ENCODE results near the gene C4orf54. TPM values are rescaled to one million over a fixed set of nuclear protein-coding genes. Genes with fewer than 3 reads are reported as not detected.

Gene C4orf54
- 111 TPM for polyA plus RNA-seq (ENCODE audit: insufficient read length)

DNA sequence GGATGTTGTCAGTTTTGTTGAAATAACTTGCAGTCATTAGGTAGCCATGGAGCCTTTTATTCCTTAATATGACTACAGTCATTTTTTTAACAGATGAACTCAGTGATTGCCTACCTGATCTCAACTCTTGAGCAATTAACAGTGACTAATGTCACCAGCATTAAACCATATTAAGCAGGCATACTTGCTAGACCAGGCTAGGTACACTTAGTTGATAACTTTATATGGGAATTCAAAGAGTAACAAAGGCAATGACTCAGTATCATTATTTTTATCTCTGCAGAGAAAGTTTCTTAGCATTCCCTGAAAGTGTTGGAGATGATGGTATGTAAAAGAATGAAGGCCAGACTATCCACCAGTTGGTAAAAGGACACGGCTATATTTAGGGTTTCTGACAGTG, at the start of gene C4orf54:
Gene C4orf54, minus strand, starts transcription at position 31 of the 400 bp plus-strand sequence. CDS start 3,180 bp downstream, outside the sequence.
- DNase-seq (ENCODE audit: low read depth), result no peak

GRCh38 chr4:99705891-99706290, 48.3 kb upstream of the C4orf54 start:
- no peak for DNase-seq (ENCODE audit: low read depth)

DNA sequence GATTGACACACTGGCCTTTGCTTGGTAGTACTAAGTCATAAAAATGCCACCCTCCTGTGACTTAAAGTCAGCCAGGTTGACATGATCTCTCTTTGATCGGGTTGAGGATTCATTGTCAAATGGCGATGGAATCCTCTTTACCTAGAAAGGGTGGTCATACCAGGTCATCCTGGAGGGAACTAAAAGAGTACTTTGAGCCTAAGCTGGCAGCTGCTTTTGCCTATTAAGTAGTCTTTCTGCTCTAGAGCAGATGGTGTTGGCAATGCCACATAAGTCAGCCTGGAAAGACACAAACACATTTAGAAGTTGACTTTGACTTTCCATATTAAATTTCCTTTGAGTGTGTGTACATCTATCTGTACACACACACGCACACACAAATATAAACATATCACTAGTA, 39.2 kb upstream of the C4orf54 start:
- no peak for DNase-seq (ENCODE audit: low read depth)

GRCh38 chr4:99693140-99693539, 35.5 kb upstream of the C4orf54 start:
- no peak for DNase-seq (ENCODE audit: low read depth)

DNA sequence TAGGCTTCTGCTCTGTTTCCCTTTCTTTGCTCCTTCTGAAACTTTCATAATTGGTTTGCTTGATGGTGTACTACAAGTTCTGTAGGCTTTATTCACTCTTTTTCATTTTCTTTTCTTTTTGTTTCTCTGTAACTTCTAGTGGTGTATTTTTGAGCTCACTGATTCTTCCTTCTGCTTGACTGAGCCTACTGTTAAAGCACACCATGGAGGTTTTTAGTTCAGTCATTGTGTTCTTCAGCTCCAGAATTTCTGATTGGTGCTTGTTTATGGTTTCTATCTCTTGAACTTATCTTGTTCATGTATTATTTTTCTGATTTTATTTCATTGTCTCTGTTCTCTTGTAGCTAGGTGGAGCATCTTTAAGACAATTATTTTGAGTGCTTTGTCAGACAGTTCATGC, 33.4 kb upstream of the C4orf54 start:
- DNase-seq (ENCODE audit: low read depth), result no peak

DNA sequence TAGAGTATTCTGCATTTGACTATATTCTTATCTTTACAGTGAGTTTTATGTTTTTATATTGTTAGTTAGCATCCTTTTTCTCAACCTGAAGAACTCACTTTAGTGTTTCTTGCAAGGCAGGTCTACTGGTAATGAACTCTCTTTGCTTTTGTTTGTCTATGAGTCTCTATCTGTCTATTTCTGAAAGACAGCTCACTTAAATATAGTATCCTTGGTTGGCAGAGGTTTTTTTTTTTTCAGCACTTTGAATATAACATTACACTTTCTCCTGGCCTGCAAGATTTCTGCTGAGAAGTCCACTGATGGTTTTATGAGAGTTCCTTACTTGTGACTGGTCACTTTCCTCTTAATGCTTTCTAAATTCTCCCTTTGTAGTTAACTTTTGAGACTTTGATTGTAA, 32.8 kb upstream of the C4orf54 start:
- DNase-seq (ENCODE audit: low read depth), result no peak

- peak; percentile 80 for DNase-seq (ENCODE audit: low read depth)
These were observed 29.5 kb upstream of the C4orf54 start for GRCh38 chr4:99687120-99687519.

- DNase-seq (ENCODE audit: low read depth), result no peak
These were observed 27.6 kb upstream of the C4orf54 start for GRCh38 chr4:99685234-99685633.

DNA sequence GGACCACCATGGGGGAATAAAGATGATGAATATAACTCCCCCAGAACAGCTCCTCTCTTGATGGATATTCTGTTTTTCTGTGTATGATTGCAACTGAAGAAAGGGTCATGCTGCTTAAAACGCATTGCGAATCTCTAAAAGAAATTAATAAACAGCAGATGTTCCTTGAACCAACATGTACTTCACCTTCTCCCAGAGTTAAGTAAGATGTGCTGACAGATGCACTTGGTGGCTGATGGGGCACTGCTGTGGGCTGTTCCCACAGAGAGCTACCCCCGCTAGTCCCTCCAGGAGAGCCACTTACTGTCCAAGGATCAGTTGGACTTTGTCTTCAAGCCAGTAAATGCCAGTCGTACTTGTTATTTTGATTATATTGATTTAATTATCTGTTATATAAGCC, 26.3 kb upstream of the C4orf54 start:
- no peak for DNase-seq (ENCODE audit: low read depth)

DNA sequence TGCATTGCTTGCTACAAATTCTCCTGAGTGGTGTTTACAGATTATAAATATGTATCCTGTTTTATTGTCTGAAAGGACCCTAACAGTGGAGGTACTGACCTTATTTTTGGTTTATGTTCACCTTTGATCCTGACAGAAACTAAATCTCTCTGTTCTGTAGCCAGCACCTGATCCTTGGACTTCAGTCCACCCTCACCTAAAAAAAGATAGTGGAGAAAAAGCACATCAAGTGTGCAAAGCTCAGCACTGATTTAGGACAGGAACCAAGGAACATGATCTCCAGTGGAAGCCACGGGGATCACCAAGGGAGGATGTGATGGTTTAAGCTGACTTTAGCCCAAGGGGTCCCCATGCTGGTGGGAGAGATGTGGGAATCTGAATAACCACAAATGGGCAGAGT, 22.3 kb upstream of the C4orf54 start:
- DNase-seq (ENCODE audit: low read depth), result no peak

DNA sequence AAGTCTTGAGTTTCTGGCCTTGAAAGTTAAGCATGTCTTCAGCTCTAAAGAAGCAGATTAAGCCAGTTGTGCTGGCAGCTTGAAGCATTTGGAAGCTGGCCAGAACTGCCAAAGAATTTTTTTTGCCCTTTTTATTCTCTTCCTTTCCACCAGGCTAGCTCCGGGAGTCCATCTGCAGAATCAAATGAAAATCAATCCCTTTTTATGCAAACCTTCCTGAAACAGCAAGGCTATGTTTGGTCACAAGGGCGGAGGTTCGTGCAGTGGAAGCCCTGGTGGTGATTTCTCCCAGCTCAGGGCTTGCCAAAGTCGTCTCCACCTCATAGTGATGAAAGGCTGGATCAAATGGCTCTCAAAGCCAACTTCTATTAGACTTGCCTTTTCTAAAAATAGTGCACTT, 21.6 kb upstream of the C4orf54 start:
- DNase-seq (ENCODE audit: low read depth), result no peak

DNA sequence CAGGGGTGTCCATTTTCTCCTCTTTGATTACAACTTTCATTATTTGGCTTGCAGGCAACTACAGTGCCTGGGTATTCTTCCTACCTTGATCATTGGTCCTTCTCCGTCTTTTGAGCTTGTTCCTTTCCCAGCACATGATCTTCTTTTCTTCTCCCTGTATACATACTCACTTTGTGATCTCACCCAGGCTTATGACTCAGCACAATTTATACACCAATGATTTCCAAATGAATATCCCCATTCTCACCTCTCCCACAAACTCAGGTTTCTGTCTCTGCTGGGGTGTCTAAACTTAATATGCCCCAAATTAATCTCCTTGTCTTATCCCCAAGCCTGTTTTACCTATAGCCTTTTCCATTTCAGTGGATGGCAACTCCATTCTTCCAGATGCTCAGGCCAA, 19.5 kb upstream of the C4orf54 start:
- DNase-seq (ENCODE audit: low read depth), result no peak

DNA sequence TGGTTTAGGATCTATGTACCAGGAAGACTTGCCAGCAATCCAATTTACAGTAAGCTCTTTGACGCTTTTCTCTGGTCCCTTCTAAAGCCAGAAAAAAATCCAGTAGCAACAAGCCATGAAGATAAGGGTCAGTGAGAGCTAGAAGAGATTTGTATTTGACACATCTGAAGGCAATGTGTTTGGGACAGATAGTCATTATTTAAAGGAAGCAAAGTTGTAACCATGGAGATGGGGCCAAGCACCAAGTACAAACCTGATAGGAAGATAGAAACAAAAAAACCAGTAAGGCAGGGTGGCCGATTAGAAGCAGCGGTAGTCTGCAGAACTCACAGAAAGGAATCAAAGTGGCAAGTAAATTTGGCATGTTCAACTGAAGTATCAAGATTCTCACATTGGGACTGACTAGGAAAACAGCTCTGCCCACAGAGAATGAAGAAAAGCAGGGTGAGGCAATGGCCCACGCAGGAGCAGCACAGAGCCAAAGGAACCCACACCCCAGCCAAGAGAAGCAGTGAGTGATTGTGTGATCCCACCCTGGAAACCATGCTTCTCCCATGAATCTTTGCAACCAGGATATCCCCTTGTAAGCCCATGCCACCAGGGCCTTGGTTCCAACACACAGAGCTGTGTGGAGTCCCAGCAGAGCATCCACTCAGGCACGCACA, 12.9 kb upstream of the C4orf54 start:
- no peak for DNase-seq (ENCODE audit: low read depth)

DNA sequence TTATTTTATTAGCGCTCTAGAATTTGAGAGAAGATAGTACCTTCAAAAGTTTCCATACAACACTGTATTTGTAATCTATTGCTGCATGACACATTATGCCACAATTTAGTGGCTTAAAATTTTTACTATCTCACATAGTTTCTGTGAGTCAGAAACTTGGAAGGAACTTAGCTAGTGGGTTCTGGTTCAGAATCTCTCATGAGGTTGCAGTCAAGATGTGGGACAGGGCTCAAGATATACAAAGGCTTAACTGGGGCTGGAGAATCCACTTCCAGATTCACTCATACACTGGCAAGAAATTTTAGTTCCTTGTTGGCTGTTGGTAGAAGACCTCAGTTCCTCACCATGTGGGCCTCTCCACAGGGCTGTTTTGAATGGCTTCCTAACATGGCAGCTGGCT, 11.5 kb upstream of the C4orf54 start:
- DNase-seq (ENCODE audit: low read depth), result no peak

- DNase-seq (ENCODE audit: low read depth), result no peak
These were observed 10.8 kb upstream of the C4orf54 start for GRCh38 chr4:99668472-99668871.

DNA sequence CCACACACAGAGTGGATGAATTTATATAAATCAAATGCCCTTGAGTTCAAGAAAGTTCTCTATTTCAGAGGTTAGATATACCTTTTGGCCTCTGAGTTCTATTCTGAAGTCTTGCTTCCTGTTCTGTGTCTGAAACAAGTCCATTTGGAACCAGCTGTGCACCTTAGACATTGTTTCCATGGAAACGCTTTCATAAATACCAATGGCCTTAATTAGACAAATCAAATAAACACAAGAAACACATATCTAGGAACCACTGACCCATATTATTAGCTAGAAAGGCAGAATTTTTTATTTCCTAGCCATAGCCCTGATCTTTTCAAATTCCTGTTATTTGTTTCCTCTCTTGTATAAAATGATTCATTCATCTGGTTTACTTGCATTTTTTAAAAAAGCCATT, 8.4 kb upstream of the C4orf54 start:
- DNase-seq (ENCODE audit: low read depth), result no peak

DNA sequence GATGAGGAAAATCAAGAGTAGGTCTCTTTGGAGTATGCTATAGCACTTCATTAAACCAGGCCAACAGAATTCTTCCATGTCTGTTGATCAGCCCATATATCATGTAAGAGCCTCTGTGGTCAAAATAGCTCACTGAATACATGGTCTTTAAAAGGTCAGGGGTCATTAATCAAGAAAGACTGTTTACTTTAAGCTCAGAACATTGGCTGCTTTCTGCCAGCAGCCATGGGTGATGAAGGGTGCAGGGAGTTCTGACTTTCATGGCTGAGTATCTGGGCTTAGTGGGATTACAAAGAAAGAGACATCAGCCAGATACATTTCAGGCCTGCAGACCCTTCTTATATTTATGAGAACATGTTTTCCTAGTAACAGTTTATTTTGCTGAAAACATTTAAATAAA, 7.1 kb upstream of the C4orf54 start:
- DNase-seq (ENCODE audit: low read depth), result no peak

GRCh38 chr4:99661907-99662306, 4.3 kb upstream of the C4orf54 start:
- no peak for DNase-seq (ENCODE audit: low read depth)

GRCh38 chr4:99658666-99659065, 1.0 kb upstream of the C4orf54 start:
- no peak for DNase-seq (ENCODE audit: low read depth)

DNA sequence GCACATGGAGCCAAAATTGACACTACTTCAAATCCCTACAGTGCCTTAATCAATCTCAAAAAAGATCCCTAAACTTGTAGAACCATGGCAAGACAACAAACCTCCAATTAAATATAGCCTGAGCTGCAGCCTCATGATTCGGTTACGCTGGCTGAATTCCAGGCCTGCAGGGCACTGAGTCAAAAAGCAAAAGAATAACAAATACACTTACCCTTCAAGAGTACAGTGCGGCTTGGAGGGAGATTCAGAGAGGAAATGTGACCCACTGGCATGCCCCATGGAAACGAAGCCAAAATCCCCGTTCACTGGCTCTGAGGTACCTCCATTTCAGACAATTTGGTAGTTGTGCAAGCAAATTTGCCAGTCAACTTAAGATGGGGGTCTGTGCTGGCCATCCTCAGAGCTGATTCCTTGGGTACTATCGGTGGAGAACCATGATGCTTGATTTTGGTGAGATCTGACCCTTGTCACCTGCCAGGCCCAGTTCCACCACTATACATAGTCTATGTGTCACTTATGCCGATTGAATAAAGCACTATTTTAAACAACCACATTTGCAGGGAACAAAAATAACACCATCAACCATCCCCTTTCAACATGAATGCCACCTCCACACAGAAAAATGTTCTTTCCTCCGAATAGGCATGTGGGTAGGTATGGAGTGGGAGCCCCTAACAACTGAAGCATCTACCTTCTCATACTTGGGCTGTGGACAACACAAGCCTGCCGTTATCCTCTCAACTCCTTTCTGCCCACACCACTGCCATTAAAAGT, 2.1 kb downstream of the C4orf54 start:
- no peak for DNase-seq (ENCODE audit: low read depth)

DNA sequence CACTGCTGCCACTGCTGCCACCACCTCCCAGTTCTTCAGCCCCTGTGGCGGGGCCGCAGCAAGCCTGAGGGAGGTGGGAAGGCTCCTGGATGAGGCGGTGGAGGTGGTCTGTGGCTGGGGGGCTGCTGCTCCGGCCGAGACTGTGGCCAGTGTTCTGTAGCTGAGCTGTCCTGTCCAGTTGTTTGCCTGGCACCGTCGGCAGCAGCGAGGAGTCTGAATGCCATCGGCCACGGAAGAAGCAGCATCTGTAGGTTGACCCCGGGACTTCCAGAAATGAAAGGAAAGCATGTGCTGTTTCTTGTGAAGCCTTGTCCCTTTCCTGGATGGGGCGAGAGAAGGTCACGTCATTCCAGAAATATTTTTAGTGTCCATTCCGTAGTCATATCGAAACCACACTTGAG, 3.3 kb downstream of the C4orf54 start:
- DNase-seq (ENCODE audit: low read depth), result no peak

DNA sequence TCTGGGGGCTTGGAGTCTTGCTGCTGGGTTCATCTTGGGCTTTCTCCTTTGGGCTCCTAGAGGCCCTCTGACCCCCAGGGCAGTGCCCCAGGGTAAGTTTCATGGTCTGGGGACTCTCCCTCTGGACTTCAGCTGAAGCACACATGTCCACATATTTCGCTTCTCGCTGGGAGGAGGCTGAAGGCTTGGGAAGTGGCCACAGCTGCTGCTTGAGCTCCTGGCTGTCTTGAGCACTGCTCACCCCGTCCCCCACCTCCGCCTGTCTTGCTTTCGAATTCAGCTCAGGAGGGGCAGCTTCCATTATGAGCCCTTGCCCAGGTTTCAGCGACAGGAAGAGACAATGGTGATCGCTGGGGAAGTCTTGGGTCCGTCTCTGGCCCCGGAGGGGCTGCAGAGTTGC, 3.7 kb downstream of the C4orf54 start:
- no peak for DNase-seq (ENCODE audit: low read depth)

Data from forelimb muscle (tissue), 1 donor.